Liver (tissue), 9 donors: ENCODE measurements around the gene ABHD12. TPM values are rescaled to one million over a fixed set of nuclear protein-coding genes. Genes with fewer than 3 reads are reported as not detected.

Source experiments
- DNase-seq: peaks from one replicate; pipeline ENCODE4 v3.0.0-alpha.2; 2017; ENCODE audit warnings: low spot score
- H3K27ac ChIP-seq, 2 donors: one replicate each; pipeline ENCODE4 v1.7.0; 2013; ENCODE audit warnings: inconsistent platforms in 2 of 2, low read length in 2 of 2, control low read depth in 1 of 2, low read depth in 1 of 2, mild to moderate bottlenecking in 1 of 2
- H3K27me3 ChIP-seq, 4 donors: one replicate each; pipeline versions ENCODE4 v1.6.1 to v1.7.0; 2013; ENCODE audit warnings: low read length in 3 of 4, inconsistent platforms in 1 of 4, mild to moderate bottlenecking in 1 of 4, moderate library complexity in 1 of 4; ENCODE audit not compliant: control insufficient read depth in 4 of 4, insufficient read depth in 4 of 4
- H3K36me3 ChIP-seq, 4 donors: one replicate each; pipeline versions ENCODE4 v1.6.1 to v1.7.0; 2013; ENCODE audit warnings: low read length in 3 of 4, mild to moderate bottlenecking in 3 of 4, low read depth in 1 of 4, moderate library complexity in 1 of 4; ENCODE audit not compliant: control insufficient read depth in 4 of 4, insufficient read depth in 3 of 4
- H3K4me1 ChIP-seq, 4 donors: one replicate each; pipeline versions ENCODE4 v1.6.1 to v1.7.0; 2013; ENCODE audit warnings: low read length in 3 of 4, mild to moderate bottlenecking in 3 of 4, moderate library complexity in 1 of 4; ENCODE audit not compliant: control insufficient read depth in 4 of 4, insufficient read depth in 4 of 4
- H3K4me3 ChIP-seq, 3 donors: one replicate each; pipeline versions ENCODE4 v1.6.1 to v1.7.0; 2013; ENCODE audit warnings: low read length in 3 of 3, control low read depth in 1 of 3, low read depth in 1 of 3, mild to moderate bottlenecking in 1 of 3
- H3K9ac ChIP-seq, 2 donors: one replicate each; pipeline ENCODE4 v1.7.0; 2013; ENCODE audit warnings: low read length in 2 of 2, mild to moderate bottlenecking in 2 of 2, moderate library complexity in 2 of 2, control low read depth in 1 of 2, low read depth in 1 of 2
- H3K9me3 ChIP-seq, 4 donors: one replicate each; pipeline versions ENCODE4 v1.6.1 to v1.7.0; 2013; ENCODE audit warnings: low read length in 3 of 4; ENCODE audit not compliant: control insufficient read depth in 4 of 4
- EGR1 ChIP-seq, 2 donors: IDR thresholded peaks; 2 replicates each; pipeline ENCODE4 v1.6.1; 2016 to 2018; ENCODE audit warnings: antibody characterized with exemption in 2 of 2, low read depth in 2 of 2
- FOXA1 ChIP-seq: IDR thresholded peaks from 2 replicates; pipeline ENCODE4 v1.6.1; 2016; ENCODE audit warnings: antibody characterized with exemption
- FOXA2 ChIP-seq: IDR thresholded peaks from 2 replicates; pipeline ENCODE4 v1.6.1; 2016; ENCODE audit warnings: antibody characterized with exemption
- HNF4A ChIP-seq, 2 donors: conservative IDR thresholded peaks; 2 replicates each; pipeline ENCODE4 v1.6.1; 2016; ENCODE audit warnings: antibody characterized with exemption in 2 of 2, mild to moderate bottlenecking in 2 of 2
- HNF4G ChIP-seq: IDR thresholded peaks from 2 replicates; pipeline ENCODE4 v1.6.1; 2016; ENCODE audit warnings: antibody characterized with exemption
- JUND ChIP-seq, 2 donors: IDR thresholded peaks; 2 replicates each; pipeline ENCODE4 v1.6.1; 2016; ENCODE audit warnings: antibody characterized with exemption in 2 of 2
- NR2F2 ChIP-seq: IDR thresholded peaks from 2 replicates; pipeline ENCODE4 v1.6.1; 2016; ENCODE audit warnings: antibody characterized with exemption
- RAD21 ChIP-seq, 2 donors: IDR thresholded peaks; 2 replicates each; pipeline ENCODE4 v1.6.1; 2016; ENCODE audit warnings: antibody characterized with exemption in 2 of 2, mild to moderate bottlenecking in 2 of 2
- REST ChIP-seq: IDR thresholded peaks from 2 replicates; pipeline ENCODE4 v1.6.1; 2016; ENCODE audit warnings: antibody characterized with exemption, mild to moderate bottlenecking
- TAF1 ChIP-seq: conservative IDR thresholded peaks from 2 replicates; pipeline ENCODE4 v1.6.1; 2016; ENCODE audit warnings: antibody characterized with exemption, mild to moderate bottlenecking
- YY1 ChIP-seq: IDR thresholded peaks from 2 replicates; pipeline ENCODE4 v1.6.1; 2016; ENCODE audit warnings: antibody characterized with exemption, mild to moderate bottlenecking
- ZBTB33 ChIP-seq: IDR thresholded peaks from 2 replicates; pipeline ENCODE4 v1.6.1; 2016; ENCODE audit warnings: antibody characterized with exemption
- polyA plus RNA-seq, 2 donors: library from polyadenylated mRNA; stranded (reverse) in 1 of 2; unstranded in 1 of 2; fragments of 200-250 nt in 1 of 2; fragments of >200 nt in 1 of 2; fragmentation: Nextera tagmentation in 1 of 2; extraction: Ambion mirVana in 1 of 2; gene quantifications; one replicate each; pipeline versions ENCODE4 v1.2.1 to v1.2.3, GENCODE V29; 2013 to 2015
- total RNA-seq, 2 donors: library from RNA; depleted of rRNA; stranded (reverse); fragments of >200 nt; gene quantifications; one replicate each; pipeline ENCODE4 v1.2.3, GENCODE V29; 2014
- TF ChIP-seq, protein P1 (sequence below): IDR thresholded peaks from 2 replicates; pipeline ENCODE4 v1.6.1; 2016; ENCODE audit warnings: antibody characterized with exemption
- TF ChIP-seq, protein P2 (sequence below): IDR thresholded peaks from 2 replicates; pipeline ENCODE4 v1.6.1; 2016; ENCODE audit warnings: antibody characterized with exemption
- TF ChIP-seq, protein P3 (sequence below): fragments of 150-350 bp; IDR thresholded peaks from 2 replicates; pipeline ENCODE4 v1.5.1; 2017; ENCODE audit warnings: improper control_type of control experiment, low read depth, low read length; ENCODE audit not compliant: missing input control
- donor health status: healthy.
- donor health status: healthy.
- donor health status: healthy.
- donor health status: healthy.
- donor health status: healthy.

Gene ABHD12
- total and polyA plus RNA-seq, 4 donors, result 11.1 to 15.4 (median 12.9) TPM

- no peaks in the 10 kb centered on the region for H3K36me3 ChIP-seq
Measured at GRCh38 chr20:25351024-25351360, 39.6 kb downstream of the ABHD12 start.

More at GRCh38 chr20:25351024-25351360, 39.6 kb downstream of the ABHD12 start:
- H3K27ac ChIP-seq, result no peak overlapping the region
- no peaks in the 10 kb centered on the region for H3K27me3 ChIP-seq
- no peak for DNase-seq
- H3K9ac ChIP-seq, result no peak overlapping the region
- no peak for TF ChIP-seq YY1
- TF ChIP-seq JUND (IDR thresholded peaks at IDR 0.05), result no peak
- no peak for TF ChIP-seq NR2F2
- no peak for TF ChIP-seq EGR1 (IDR thresholded peaks at IDR 0.05; ENCODE audit: low read depth in 2 of 2)
- TF ChIP-seq TAF1, result no peak
- no peak for TF ChIP-seq FOXA1
- no peak for TF ChIP-seq HNF4A (conservative IDR thresholded peaks at IDR 0.05)
- TF ChIP-seq, protein P1, sequence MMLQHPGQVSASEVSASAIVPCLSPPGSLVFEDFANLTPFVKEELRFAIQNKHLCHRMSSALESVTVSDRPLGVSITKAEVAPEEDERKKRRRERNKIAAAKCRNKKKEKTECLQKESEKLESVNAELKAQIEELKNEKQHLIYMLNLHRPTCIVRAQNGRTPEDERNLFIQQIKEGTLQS, result no peak
- no peak for TF ChIP-seq HNF4G
- TF ChIP-seq, protein P2, sequence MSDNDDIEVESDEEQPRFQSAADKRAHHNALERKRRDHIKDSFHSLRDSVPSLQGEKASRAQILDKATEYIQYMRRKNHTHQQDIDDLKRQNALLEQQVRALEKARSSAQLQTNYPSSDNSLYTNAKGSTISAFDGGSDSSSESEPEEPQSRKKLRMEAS, result no peak
- no peak for TF ChIP-seq REST
- no peak for TF ChIP-seq FOXA2
- no peak for TF ChIP-seq RAD21 (IDR thresholded peaks at IDR 0.05)
- TF ChIP-seq, protein P3, sequence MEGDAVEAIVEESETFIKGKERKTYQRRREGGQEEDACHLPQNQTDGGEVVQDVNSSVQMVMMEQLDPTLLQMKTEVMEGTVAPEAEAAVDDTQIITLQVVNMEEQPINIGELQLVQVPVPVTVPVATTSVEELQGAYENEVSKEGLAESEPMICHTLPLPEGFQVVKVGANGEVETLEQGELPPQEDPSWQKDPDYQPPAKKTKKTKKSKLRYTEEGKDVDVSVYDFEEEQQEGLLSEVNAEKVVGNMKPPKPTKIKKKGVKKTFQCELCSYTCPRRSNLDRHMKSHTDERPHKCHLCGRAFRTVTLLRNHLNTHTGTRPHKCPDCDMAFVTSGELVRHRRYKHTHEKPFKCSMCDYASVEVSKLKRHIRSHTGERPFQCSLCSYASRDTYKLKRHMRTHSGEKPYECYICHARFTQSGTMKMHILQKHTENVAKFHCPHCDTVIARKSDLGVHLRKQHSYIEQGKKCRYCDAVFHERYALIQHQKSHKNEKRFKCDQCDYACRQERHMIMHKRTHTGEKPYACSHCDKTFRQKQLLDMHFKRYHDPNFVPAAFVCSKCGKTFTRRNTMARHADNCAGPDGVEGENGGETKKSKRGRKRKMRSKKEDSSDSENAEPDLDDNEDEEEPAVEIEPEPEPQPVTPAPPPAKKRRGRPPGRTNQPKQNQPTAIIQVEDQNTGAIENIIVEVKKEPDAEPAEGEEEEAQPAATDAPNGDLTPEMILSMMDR, result no peak
- no peak for TF ChIP-seq ZBTB33
- H3K4me3 ChIP-seq, result no peak overlapping the region
- peaks cover 0 to 2% (median 0%) of the 10 kb centered on the region in 4 donors for H3K4me1 ChIP-seq
- H3K9me3 ChIP-seq, result no peaks in the 10 kb centered on the region
